Breast epithelium (tissue), 4 donors: Measurements from ENCODE around the gene PAPOLG. TPM values are rescaled to one million over a fixed set of nuclear protein-coding genes. Genes with fewer than 3 reads are reported as not detected.
"Not testable (repeated sequence)": the region's sequence is repeated elsewhere in the genome, so short reads cannot be mapped to it uniquely, and the experiment has no call there.

Experiments used
- DNase-seq, 2 donors: peaks; one replicate each; pipeline ENCODE4 v3.0.0-alpha.2; 2019; ENCODE audit warnings: low spot score in 2 of 2
- H3K27ac ChIP-seq, 2 donors: fragments of 200-600 bp; sonication (generic) in 1 of 2; one replicate each; pipeline ENCODE4 v1.5.1; 2016 to 2019; ENCODE audit warnings: mild to moderate bottlenecking in 1 of 2
- H3K27me3 ChIP-seq, 2 donors: fragments of 200-600 bp; sonication (generic) in 1 of 2; one replicate each; pipeline versions ENCODE4 v1.5.1 to v1.6.0; 2017 to 2019; ENCODE audit warnings: control low read depth in 1 of 2, mild to moderate bottlenecking in 1 of 2
- H3K36me3 ChIP-seq: fragments of 200-600 bp; one replicate; pipeline ENCODE4 v1.5.1; 2019
- H3K4me1 ChIP-seq, 2 donors: fragments of 200-600 bp; sonication (generic); one replicate each; pipeline ENCODE4 v1.5.1; 2016 to 2019; ENCODE audit warnings: control low read depth in 1 of 2
- H3K4me3 ChIP-seq, 3 donors: fragments of 200-600 bp; sonication (generic); 1 replicate in 2 of 3; 2 replicates in 1 of 3; pipeline ENCODE4 v1.5.1; 2016 to 2019; ENCODE audit warnings: mild to moderate bottlenecking in 3 of 3, moderate library complexity in 2 of 3
- H3K9me3 ChIP-seq, 2 donors: fragments of 200-600 bp; sonication (generic) in 1 of 2; one replicate each; pipeline ENCODE4 v1.5.1; 2016 to 2019; ENCODE audit warnings: control low read depth in 1 of 2
- CTCF ChIP-seq, 3 donors: fragments of 450-650 bp; IDR thresholded peaks; one replicate each; pipeline ENCODE4 v1.5.1; 2016 to 2017; ENCODE audit warnings: antibody characterized with exemption in 3 of 3, mild to moderate bottlenecking in 3 of 3, moderate library complexity in 3 of 3
- POLR2A ChIP-seq: fragments of 450-650 bp; IDR thresholded peaks from one replicate; pipeline ENCODE4 v1.6.1; 2016; ENCODE audit warnings: antibody characterized with exemption, mild to moderate bottlenecking, moderate library complexity
- POLR2AphosphoS5 ChIP-seq, 3 donors: sonication (generic); formaldehyde crosslinking; IDR thresholded peaks; one replicate each; pipeline ENCODE4 v1.6.1; 2017; ENCODE audit warnings: antibody characterized with exemption in 3 of 3
- intact Hi-C: fragments of 100-400 bp; cut with DNase I; formaldehyde crosslinking; loops from one replicate; pipeline ENCODE4 v1.15.1; 2023; ENCODE audit warnings: low total_unique reads
- total RNA-seq, 3 donors: library from RNA; depleted of rRNA; stranded (reverse); fragments of >200 nt; gene quantifications; one replicate each; pipeline ENCODE4 v1.1.0, GENCODE V29; 2016

PAPOLG gene
- total RNA-seq, 3 donors from 2014 or later, result 14.9 to 26.6 (median 17.0) TPM

- intact Hi-C loops, result no loop called here
- TF ChIP-seq POLR2AphosphoS5 (IDR thresholded peaks at IDR 0.05), result no peak
- TF ChIP-seq POLR2A, result no peak
- TF ChIP-seq CTCF (IDR thresholded peaks at IDR 0.05), result no peak
- Histone ChIP-seq H3K27ac (no peak overlapping the region), H3K9me3 (no peaks in the 10 kb centered on the region), H3K27me3 (no peaks in the 10 kb centered on the region), H3K36me3 (no peaks in the 10 kb centered on the region), H3K4me3 (no peak overlapping the region), H3K4me1 (no peaks in the 10 kb centered on the region)
- no peak for DNase-seq
Observed at GRCh38 chr2:60822987-60823386, 66.9 kb downstream of the PAPOLG start.

DNA sequence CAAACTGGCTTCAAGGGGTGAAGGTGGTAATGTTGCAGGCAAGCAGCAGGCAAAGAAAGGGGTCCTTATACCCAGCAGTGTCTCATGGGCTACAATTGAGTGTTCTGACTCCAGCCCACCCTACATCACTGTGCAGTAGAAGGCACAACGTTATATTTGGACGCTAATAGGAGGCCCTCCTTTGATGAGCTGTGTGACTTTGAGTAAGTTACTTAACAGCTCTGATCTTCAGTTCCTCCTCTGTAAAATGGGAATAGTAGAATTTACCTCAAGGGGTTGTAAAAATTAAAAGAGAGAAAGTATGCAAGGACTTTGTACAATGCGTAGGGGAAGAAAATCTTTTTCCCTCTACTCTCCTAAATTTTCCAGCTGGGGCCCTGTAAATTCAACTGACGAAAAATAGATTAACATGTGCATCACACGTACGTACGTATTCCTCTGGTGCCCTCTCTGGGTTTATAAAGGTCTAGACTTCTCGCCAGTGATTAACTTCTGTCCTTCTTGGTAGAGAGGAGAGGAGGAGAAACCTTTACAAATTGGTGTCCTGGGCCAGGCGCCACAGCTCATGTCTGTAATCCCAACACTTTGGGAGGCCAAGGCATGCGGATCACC, 67.7 kb downstream of the PAPOLG start:
- Histone ChIP-seq H3K4me3 (no peak overlapping the region), H3K4me1 (no peaks in the 10 kb centered on the region), H3K27me3 (no peaks in the 10 kb centered on the region), H3K27ac (no peak overlapping the region), H3K9me3 (no peaks in the 10 kb centered on the region), H3K36me3 (no peaks in the 10 kb centered on the region)
- intact Hi-C loops, result no loop called here
- DNase-seq, result no peak
- TF ChIP-seq CTCF (IDR thresholded peaks at IDR 0.05) (no peak), POLR2AphosphoS5 (IDR thresholded peaks at IDR 0.05) (no peak), POLR2A (no peak)

GRCh38 chr2:60825666-60826065, 69.6 kb downstream of the PAPOLG start:
- H3K36me3 ChIP-seq, result no peaks in the 10 kb centered on the region
- no peak overlapping the region for H3K27ac ChIP-seq
- no peaks in the 10 kb centered on the region for H3K27me3 ChIP-seq
- no peaks in the 10 kb centered on the region for H3K9me3 ChIP-seq
- no peak for TF ChIP-seq POLR2AphosphoS5 (IDR thresholded peaks at IDR 0.05)
- TF ChIP-seq POLR2A, result no peak
- TF ChIP-seq CTCF (IDR thresholded peaks at IDR 0.05), result no peak
- no peak overlapping the region for H3K4me3 ChIP-seq
- H3K4me1 ChIP-seq, result no peaks in the 10 kb centered on the region
- intact Hi-C loops, result no loop called here
- DNase-seq, result no peak

DNA sequence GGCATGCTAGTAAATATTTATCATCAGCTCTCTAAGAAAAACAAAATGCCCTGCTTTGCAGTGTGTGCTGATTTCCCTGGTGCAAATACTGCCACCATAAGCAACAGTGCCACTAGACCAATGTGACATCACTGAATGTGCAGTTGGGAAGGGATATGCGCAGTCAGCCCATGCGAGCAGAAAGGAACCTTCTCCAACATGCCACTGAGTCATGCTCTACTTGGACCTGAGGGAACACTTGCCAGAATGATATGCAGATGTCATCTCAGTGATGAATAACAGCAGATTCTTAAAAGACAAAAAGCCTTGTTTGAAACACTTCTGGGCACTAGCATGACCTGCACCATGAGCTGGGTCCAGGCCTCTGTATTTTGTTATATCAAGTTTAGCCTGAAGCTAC, 70.0 kb downstream of the PAPOLG start:
- no peak for TF ChIP-seq POLR2AphosphoS5 (IDR thresholded peaks at IDR 0.05)
- TF ChIP-seq POLR2A, result no peak
- TF ChIP-seq CTCF (IDR thresholded peaks at IDR 0.05), result no peak
- no peaks in the 10 kb centered on the region for H3K9me3 ChIP-seq
- no peak overlapping the region for H3K27ac ChIP-seq
- intact Hi-C loops, result no loop called here
- H3K27me3 ChIP-seq, result no peaks in the 10 kb centered on the region
- DNase-seq, result no peak
- H3K36me3 ChIP-seq, result no peaks in the 10 kb centered on the region
- no peaks in the 10 kb centered on the region for H3K4me1 ChIP-seq
- H3K4me3 ChIP-seq, result no peak overlapping the region

DNA sequence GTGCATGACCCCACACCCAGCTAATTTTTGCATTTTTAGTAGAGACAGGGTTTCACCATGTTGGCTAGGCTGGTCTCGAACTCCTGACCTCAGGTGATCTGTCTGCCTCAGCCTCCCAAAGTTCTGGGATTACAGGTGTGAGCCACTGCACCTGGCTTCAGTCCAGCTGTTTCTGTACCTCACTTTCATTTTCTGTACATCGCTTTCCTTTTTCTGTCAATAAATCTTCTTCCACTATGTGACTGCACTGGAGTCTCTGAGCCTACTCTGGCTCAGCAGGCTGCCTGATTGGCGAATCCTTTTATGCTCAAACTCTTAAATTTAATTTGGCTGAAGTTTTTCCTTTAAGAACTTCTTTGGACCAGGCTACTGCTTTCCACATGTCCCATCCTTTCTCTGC, 70.8 kb downstream of the PAPOLG start:
- DNase-seq, H3K27me3 ChIP-seq, H3K36me3 ChIP-seq, H3K4me1 ChIP-seq, intact Hi-C loops, H3K4me3 ChIP-seq, H3K9me3 ChIP-seq, H3K27ac ChIP-seq: not testable (repeated sequence)

DNA sequence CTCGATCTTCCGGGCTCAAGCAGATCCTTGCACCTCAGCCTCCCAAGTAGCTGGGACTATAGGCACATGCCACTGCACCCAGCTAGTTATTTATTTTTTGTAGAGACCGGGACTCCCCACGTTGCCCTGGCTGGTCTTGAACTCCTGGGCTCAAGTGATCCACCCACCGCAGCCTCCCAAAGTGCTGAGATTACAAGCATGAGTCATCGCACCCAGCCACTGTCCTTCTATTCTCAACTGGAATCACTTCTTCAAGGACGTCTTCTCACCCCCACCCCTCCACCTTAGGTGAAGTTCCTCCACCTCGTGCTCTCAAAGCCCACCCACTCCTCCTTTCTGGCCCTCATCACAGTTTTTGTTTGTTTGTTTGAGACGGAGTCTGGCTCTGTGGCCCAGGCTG, 71.3 kb downstream of the PAPOLG start:
- no peak for DNase-seq
- Histone ChIP-seq H3K27me3 (no peaks in the 10 kb centered on the region), H3K4me3 (no peak overlapping the region), H3K4me1 (no peaks in the 10 kb centered on the region), H3K36me3 (no peaks in the 10 kb centered on the region), H3K27ac (no peak overlapping the region), H3K9me3 (no peaks in the 10 kb centered on the region)
- intact Hi-C loops, result no loop called here
- TF ChIP-seq CTCF (IDR thresholded peaks at IDR 0.05) (no peak), POLR2A (no peak), POLR2AphosphoS5 (IDR thresholded peaks at IDR 0.05) (no peak)
